HEK293 (cell line): ENCODE results near the gene OCA2.

Experiments
- PATZ1 ChIP-seq: fragments of 450-650 bp; formaldehyde crosslinking; IDR thresholded peaks from 2 replicates; pipeline ENCODE4 v1.5.1; 2016; ENCODE audit warnings: missing biosample characterization, missing genetic modification characterization
- ZFP3 ChIP-seq: fragments of 450-650 bp; formaldehyde crosslinking; IDR thresholded peaks from 2 replicates; pipeline ENCODE4 v1.5.1; 2016; ENCODE audit warnings: low read depth, missing biosample characterization, missing genetic modification characterization
- ZNF274 ChIP-seq, 2 experiments: fragments of 200-500 bp in 1 of 2; fragments of 450-650 bp in 1 of 2; sonication (Bioruptor generic) in 1 of 2; formaldehyde crosslinking in 1 of 2; IDR thresholded peaks; 2 replicates each; pipeline versions ENCODE4 v1.5.1 to v1.6.1; 2014 to 2016; ENCODE audit warnings: borderline replicate concordance in 1 of 2, inconsistent platforms in 1 of 2, low read length in 1 of 2, missing biosample characterization in 1 of 2, missing genetic modification characterization in 1 of 2
- ZNF521 ChIP-seq: fragments of 450-650 bp; formaldehyde crosslinking; IDR thresholded peaks from 2 replicates; pipeline ENCODE4 v1.5.1; 2017; ENCODE audit warnings: missing biosample characterization, mild to moderate bottlenecking, missing genetic modification characterization
- ZNF561 ChIP-seq: fragments of 450-650 bp; IDR thresholded peaks from 2 replicates; pipeline ENCODE4 v1.5.1; 2018; ENCODE audit warnings: missing biosample characterization, missing genetic modification characterization, borderline replicate concordance
- TF ChIP-seq, protein P1 (sequence below): fragments of 450-650 bp; formaldehyde crosslinking; IDR thresholded peaks from 2 replicates; pipeline ENCODE4 v1.5.1; 2016; ENCODE audit warnings: missing biosample characterization, missing genetic modification characterization

GRCh38 chr15:27864086-27864485 lies 235.0 kb downstream of the OCA2 start:
- TF ChIP-seq, protein P1, sequence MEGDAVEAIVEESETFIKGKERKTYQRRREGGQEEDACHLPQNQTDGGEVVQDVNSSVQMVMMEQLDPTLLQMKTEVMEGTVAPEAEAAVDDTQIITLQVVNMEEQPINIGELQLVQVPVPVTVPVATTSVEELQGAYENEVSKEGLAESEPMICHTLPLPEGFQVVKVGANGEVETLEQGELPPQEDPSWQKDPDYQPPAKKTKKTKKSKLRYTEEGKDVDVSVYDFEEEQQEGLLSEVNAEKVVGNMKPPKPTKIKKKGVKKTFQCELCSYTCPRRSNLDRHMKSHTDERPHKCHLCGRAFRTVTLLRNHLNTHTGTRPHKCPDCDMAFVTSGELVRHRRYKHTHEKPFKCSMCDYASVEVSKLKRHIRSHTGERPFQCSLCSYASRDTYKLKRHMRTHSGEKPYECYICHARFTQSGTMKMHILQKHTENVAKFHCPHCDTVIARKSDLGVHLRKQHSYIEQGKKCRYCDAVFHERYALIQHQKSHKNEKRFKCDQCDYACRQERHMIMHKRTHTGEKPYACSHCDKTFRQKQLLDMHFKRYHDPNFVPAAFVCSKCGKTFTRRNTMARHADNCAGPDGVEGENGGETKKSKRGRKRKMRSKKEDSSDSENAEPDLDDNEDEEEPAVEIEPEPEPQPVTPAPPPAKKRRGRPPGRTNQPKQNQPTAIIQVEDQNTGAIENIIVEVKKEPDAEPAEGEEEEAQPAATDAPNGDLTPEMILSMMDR (tag by site-specific recombination) = no peak
- TF ChIP-seq PATZ1 (tag by site-specific recombination) = no peak
- no peak for TF ChIP-seq ZNF521
- TF ChIP-seq ZNF561 (tag by site-specific recombination) = no peak
- no peak for TF ChIP-seq ZNF274 (IDR thresholded peaks at IDR 0.05; ENCODE audit: low read length)
- no peak for TF ChIP-seq ZNF274 (tag by site-specific recombination; IDR thresholded peaks at IDR 0.05; ENCODE audit: borderline replicate concordance)
- no peak for TF ChIP-seq ZFP3 (tag by site-specific recombination)
